ENCODE data around the gene LHX3. TPM values are rescaled to one million over a fixed set of nuclear protein-coding genes. Genes with fewer than 3 reads are reported as not detected.

The LHX3 gene
- total and polyA plus RNA-seq, 2 donors (not counting 1 experiment from before 2014, with no cell fraction given): 0.07 to 0.30 TPM

DNA sequence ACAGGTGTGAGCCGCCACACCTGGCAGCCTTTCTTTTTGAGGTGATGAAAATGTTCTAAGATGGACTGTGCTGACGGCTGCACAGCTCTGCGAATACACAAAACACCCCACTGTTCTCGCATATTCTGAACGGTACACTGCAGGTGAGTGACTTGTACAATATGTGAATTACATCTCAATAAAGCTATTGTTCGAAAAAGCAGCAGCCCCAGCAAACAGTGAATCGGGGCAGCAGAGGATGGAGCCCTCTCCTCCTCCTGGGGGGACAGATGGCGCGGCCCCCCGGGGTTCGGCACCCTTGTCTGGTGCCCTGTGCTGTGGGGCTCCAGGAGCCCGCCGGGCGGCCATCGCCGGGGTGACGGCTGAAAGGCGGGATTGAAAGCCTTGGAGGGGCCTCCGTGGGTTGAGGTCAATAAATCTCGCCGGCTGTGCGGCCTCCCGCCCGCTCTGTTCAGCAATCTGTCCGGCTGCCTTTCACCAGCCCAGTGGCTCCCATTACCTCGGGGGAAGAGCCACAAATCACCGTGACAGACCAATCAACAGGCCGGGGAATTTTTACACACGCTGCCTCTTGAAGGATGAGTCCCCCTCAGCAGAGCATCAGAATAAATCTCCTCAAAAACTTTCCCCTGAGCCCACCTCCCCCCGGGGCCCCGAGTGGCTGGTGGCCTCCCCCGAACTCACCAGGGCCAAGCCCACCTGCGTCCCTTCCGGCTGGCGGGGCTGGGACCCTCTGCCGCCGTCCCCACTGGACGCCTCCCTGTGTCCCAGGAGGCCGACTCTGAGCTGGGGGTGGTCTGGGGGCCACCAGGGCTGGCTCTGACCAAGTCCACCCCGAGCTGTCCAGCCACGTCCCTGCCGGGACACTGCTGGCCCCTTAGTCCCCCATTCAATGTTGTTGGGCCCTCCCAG is 48.5 kb downstream of the LHX3 start:
- ChIA-PET CTCF (interaction anchor here (1.1 kb wide), 1 partner anchor 126 kb away, joined by 4 read pairs; no protein-coding TSS in a partner anchor), POLR2A (no interaction called here)
- Histone ChIP-seq H3K9me3 (ENCODE audit: control extremely low read depth in 1 of 3, control insufficient read depth in 2 of 3, insufficient read depth in 1 of 3, low read length in 2 of 3) (peaks cover 0 to 3% (median 0%) of the 10 kb centered on the region in 3 donors), H3K9ac (ENCODE audit: low read length) (no peak overlapping the region), H3K4me3 (ENCODE audit: control extremely low read depth in 1 of 5, extremely low read depth in 1 of 5, insufficient read depth in 1 of 5, low read depth in 2 of 5, low read length in 4 of 5) (no peak overlapping the region), H2AFZ (ENCODE audit: insufficient read depth, low read depth, low read length, poor library complexity, severe bottlenecking) (no peak overlapping the region), H4K20me1 (ENCODE audit: control insufficient read depth, insufficient read depth, low read length, poor library complexity, severe bottlenecking) (no peaks in the 10 kb centered on the region), H3K4me2 (replicated peaks; ENCODE audit: low read depth, low read length, poor library complexity, severe bottlenecking) (no peak overlapping the region), H3K4me1 (ENCODE audit: control insufficient read depth in 2 of 2, insufficient read depth in 2 of 2, low read length in 2 of 2) (no peaks in the 10 kb centered on the region), H3K27me3 (replicated peaks in 1 of 4; ENCODE audit: control extremely low read depth in 1 of 4, control insufficient read depth in 3 of 4, insufficient read depth in 4 of 4, low read length in 3 of 4) (peaks cover 0 to 3% (median 0%) of the 10 kb centered on the region in 4 experiments), H3K27ac (ENCODE audit: low read length in 2 of 2) (no peak overlapping the region), H3K36me3 (replicated peaks in 1 of 2; ENCODE audit: control extremely low read depth in 1 of 2, control insufficient read depth in 1 of 2, extremely low read depth in 1 of 2, insufficient read depth in 2 of 2, low read length in 1 of 2) (no peaks in the 10 kb centered on the region), H3K79me2 (ENCODE audit: control insufficient read depth, insufficient read depth, low read length) (no peaks in the 10 kb centered on the region)
- no peak for ATAC-seq (ENCODE audit: low read depth)
- H3K9me3 Mint-ChIP-seq (ENCODE audit: insufficient read depth): no peaks in the 10 kb centered on the region
- H3K27me3 Mint-ChIP-seq: peaks cover 13% of the 10 kb centered on the region
- intact Hi-C loops (cut with micrococcal nuclease): no loop called here
- H3K4me3 Mint-ChIP-seq: no peak overlapping the region
- WGBS (ENCODE audit: insufficient coverage): 87% methylated on average over 35 of the region's 42 CpGs
- no peak for DNase-seq
- H3K4me1 Mint-ChIP-seq: no peaks in the 10 kb centered on the region
- H3K27ac Mint-ChIP-seq: no peak overlapping the region
- TF ChIP-seq EZH2 (IDR thresholded peaks at IDR 0.05; ENCODE audit: borderline replicate concordance, insufficient read depth, low read depth, low read length, poor library complexity, severe bottlenecking): no peak
- TF ChIP-seq, protein P1, sequence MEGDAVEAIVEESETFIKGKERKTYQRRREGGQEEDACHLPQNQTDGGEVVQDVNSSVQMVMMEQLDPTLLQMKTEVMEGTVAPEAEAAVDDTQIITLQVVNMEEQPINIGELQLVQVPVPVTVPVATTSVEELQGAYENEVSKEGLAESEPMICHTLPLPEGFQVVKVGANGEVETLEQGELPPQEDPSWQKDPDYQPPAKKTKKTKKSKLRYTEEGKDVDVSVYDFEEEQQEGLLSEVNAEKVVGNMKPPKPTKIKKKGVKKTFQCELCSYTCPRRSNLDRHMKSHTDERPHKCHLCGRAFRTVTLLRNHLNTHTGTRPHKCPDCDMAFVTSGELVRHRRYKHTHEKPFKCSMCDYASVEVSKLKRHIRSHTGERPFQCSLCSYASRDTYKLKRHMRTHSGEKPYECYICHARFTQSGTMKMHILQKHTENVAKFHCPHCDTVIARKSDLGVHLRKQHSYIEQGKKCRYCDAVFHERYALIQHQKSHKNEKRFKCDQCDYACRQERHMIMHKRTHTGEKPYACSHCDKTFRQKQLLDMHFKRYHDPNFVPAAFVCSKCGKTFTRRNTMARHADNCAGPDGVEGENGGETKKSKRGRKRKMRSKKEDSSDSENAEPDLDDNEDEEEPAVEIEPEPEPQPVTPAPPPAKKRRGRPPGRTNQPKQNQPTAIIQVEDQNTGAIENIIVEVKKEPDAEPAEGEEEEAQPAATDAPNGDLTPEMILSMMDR (IDR thresholded peaks at IDR 0.05): no peak

DNA sequence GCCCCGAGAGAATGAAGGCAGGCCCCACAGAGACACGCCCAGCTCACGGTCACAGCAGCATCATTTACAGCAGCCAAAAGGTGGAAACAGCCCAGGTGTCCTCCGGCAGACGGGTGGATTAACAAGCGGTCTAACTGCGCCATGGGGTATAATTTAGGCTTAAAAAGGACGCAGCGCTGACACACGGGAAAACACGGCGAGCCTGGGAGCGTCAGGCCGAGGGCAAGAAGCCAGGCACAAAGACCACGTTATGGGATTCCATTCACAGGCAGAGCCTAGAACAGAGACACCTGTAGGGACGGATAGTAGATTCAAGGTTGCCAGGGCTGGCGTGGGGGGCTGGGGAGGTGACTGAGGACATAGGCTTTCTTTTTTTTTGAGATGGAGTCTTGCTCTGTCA is 49.4 kb downstream of the LHX3 start:
- Mint-ChIP-seq H3K27ac (no peak overlapping the region), H3K9me3 (ENCODE audit: insufficient read depth) (no peaks in the 10 kb centered on the region), H3K4me1 (no peaks in the 10 kb centered on the region), H3K27me3 (peaks cover 13% of the 10 kb centered on the region), H3K4me3 (no peak overlapping the region)
- intact Hi-C loops (cut with micrococcal nuclease): no loop called here
- no peak for DNase-seq
- Histone ChIP-seq H3K9ac (ENCODE audit: low read length) (no peak overlapping the region), H2AFZ (ENCODE audit: insufficient read depth, low read depth, low read length, poor library complexity, severe bottlenecking) (no peak overlapping the region), H3K4me3 (ENCODE audit: control extremely low read depth in 1 of 5, extremely low read depth in 1 of 5, insufficient read depth in 1 of 5, low read depth in 2 of 5, low read length in 4 of 5) (no peak overlapping the region), H4K20me1 (ENCODE audit: control insufficient read depth, insufficient read depth, low read length, poor library complexity, severe bottlenecking) (no peaks in the 10 kb centered on the region), H3K4me1 (ENCODE audit: control insufficient read depth in 2 of 2, insufficient read depth in 2 of 2, low read length in 2 of 2) (no peaks in the 10 kb centered on the region), H3K9me3 (ENCODE audit: control extremely low read depth in 1 of 3, control insufficient read depth in 2 of 3, insufficient read depth in 1 of 3, low read length in 2 of 3) (peaks cover 0 to 3% (median 0%) of the 10 kb centered on the region in 3 donors), H3K4me2 (replicated peaks; ENCODE audit: low read depth, low read length, poor library complexity, severe bottlenecking) (no peak overlapping the region), H3K36me3 (replicated peaks in 1 of 2; ENCODE audit: control extremely low read depth in 1 of 2, control insufficient read depth in 1 of 2, extremely low read depth in 1 of 2, insufficient read depth in 2 of 2, low read length in 1 of 2) (no peaks in the 10 kb centered on the region), H3K27me3 (replicated peaks in 1 of 4; ENCODE audit: control extremely low read depth in 1 of 4, control insufficient read depth in 3 of 4, insufficient read depth in 4 of 4, low read length in 3 of 4) (peaks cover 0 to 3% (median 0%) of the 10 kb centered on the region in 4 experiments), H3K27ac (ENCODE audit: low read length in 2 of 2) (no peak overlapping the region), H3K79me2 (ENCODE audit: control insufficient read depth, insufficient read depth, low read length) (no peaks in the 10 kb centered on the region)
- TF ChIP-seq, protein P1 (IDR thresholded peaks at IDR 0.05): no peak
- no peak for TF ChIP-seq EZH2 (IDR thresholded peaks at IDR 0.05; ENCODE audit: borderline replicate concordance, insufficient read depth, low read depth, low read length, poor library complexity, severe bottlenecking)
- ChIA-PET CTCF (no interaction called here), POLR2A (no interaction called here)
- 93% methylated on average over 16 of the region's 17 CpGs for WGBS (ENCODE audit: insufficient coverage)
- no peak for ATAC-seq (ENCODE audit: low read depth)

Data from B cell (primary cell).